Measurements from ENCODE around the gene CD55. TPM values are rescaled to one million over a fixed set of nuclear protein-coding genes. Genes with fewer than 3 reads are reported as not detected.

CD55 gene
- total RNA-seq, 1 experiment from 2014 or later: 17.3 TPM

GRCh38 chr1:207364614-207365013 lies 43.1 kb downstream of the CD55 start:
- no peak overlapping the region for H3K4me3 Mint-ChIP-seq
- Histone ChIP-seq H2BK5ac (ENCODE audit: insufficient read length, low read length) (no peak overlapping the region), H3K14ac (ENCODE audit: insufficient read depth, low read length) (no peak overlapping the region), H2AFZ (ENCODE audit: low read length) (no peak overlapping the region), H3K18ac (ENCODE audit: insufficient read length, low read depth, low read length) (no peak overlapping the region), H2BK20ac (ENCODE audit: low read depth, low read length, poor library complexity, severe bottlenecking) (no peak overlapping the region), H3K9me3 (ENCODE audit: control insufficient read depth, low read depth, low read length) (no peaks in the 10 kb centered on the region), H4K91ac (ENCODE audit: insufficient read length, low read depth, low read length) (no peak overlapping the region), H3T11ph (ENCODE audit: low read length) (no peak overlapping the region), H3K79me2 (ENCODE audit: insufficient read depth, low read length) (no peaks in the 10 kb centered on the region), H3K23me2 (ENCODE audit: insufficient read length, low read depth, low read length, poor library complexity, severe bottlenecking) (no peaks in the 10 kb centered on the region), H3K23ac (ENCODE audit: insufficient read length, low read depth, low read length) (no peak overlapping the region), H2BK15ac (ENCODE audit: low read depth, low read length) (no peak overlapping the region), H3K4me1 (ENCODE audit: insufficient read depth, low read length) (no peaks in the 10 kb centered on the region), H3K27me3 (ENCODE audit: insufficient read depth, low read length) (no peaks in the 10 kb centered on the region), H4K8ac (replicated peaks; ENCODE audit: insufficient read length, low read depth, low read length) (no peak overlapping the region), H3K4me2 (ENCODE audit: insufficient read depth, insufficient read length, low read length) (no peak overlapping the region), H3K79me1 (ENCODE audit: insufficient read depth, low read depth, low read length, poor library complexity, severe bottlenecking) (no peaks in the 10 kb centered on the region), H3K9ac (ENCODE audit: extremely low read depth, insufficient read length, low read length) (no peak overlapping the region), H3K56ac (ENCODE audit: insufficient read length, low read depth, low read length) (no peak overlapping the region), H2BK12ac (ENCODE audit: insufficient read length, low read depth, low read length) (no peak overlapping the region), H4K20me1 (ENCODE audit: control insufficient read depth, insufficient read depth, insufficient read length) (no peaks in the 10 kb centered on the region), H3K4ac (ENCODE audit: low read depth, low read length) (no peak overlapping the region), H4K5ac (ENCODE audit: insufficient read length, low read depth, low read length) (no peak overlapping the region), H3K27ac (ENCODE audit: insufficient read length, low read depth, low read length) (no peak overlapping the region), H2AK5ac (ENCODE audit: insufficient read length, low read length) (no peak overlapping the region), H2BK120ac (ENCODE audit: low read depth, low read length, poor library complexity, severe bottlenecking) (no peak overlapping the region)
- TF ChIP-seq, protein P1, sequence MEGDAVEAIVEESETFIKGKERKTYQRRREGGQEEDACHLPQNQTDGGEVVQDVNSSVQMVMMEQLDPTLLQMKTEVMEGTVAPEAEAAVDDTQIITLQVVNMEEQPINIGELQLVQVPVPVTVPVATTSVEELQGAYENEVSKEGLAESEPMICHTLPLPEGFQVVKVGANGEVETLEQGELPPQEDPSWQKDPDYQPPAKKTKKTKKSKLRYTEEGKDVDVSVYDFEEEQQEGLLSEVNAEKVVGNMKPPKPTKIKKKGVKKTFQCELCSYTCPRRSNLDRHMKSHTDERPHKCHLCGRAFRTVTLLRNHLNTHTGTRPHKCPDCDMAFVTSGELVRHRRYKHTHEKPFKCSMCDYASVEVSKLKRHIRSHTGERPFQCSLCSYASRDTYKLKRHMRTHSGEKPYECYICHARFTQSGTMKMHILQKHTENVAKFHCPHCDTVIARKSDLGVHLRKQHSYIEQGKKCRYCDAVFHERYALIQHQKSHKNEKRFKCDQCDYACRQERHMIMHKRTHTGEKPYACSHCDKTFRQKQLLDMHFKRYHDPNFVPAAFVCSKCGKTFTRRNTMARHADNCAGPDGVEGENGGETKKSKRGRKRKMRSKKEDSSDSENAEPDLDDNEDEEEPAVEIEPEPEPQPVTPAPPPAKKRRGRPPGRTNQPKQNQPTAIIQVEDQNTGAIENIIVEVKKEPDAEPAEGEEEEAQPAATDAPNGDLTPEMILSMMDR (conservative IDR thresholded peaks at IDR 0.05): no peak
- no peak overlapping the region for H3K27ac Mint-ChIP-seq
- no peaks in the 10 kb centered on the region for H3K27me3 Mint-ChIP-seq (ENCODE audit: low read depth)
- DNase-seq: no peak
- H3K4me1 Mint-ChIP-seq: no peaks in the 10 kb centered on the region
- H3K36me3 Mint-ChIP-seq (ENCODE audit: insufficient read depth in 1 of 3, low read depth in 3 of 3): no peaks in the 10 kb centered on the region
- no peaks in the 10 kb centered on the region for H3K9me3 Mint-ChIP-seq
- no CpG with 5 or more reads among the region's 1 CpG for WGBS (ENCODE audit: extremely low coverage, insufficient read length, low lambda C conversion rate)
